Left lobe of liver (tissue), 2 donors: ENCODE results near the gene VTA1. TPM values are rescaled to one million over a fixed set of nuclear protein-coding genes. Genes with fewer than 3 reads are reported as not detected.
"Not testable (repeated sequence)": the region's sequence is repeated elsewhere in the genome, so short reads cannot be mapped to it uniquely, and the experiment has no call there.

Experiments
- ATAC-seq: fragments of 200-7000 bp; cut with Tn5 transposase; one replicate; pipeline ENCODE4 v1.9.1; 2020; ENCODE audit warnings: mild to moderate bottlenecking, moderate library complexity
- DNase-seq: peaks from one replicate; pipeline ENCODE4 v3.0.0-alpha.2; 2020; ENCODE audit warnings: low spot score
- total RNA-seq: library from RNA; stranded (reverse); gene quantifications from one replicate; pipeline ENCODE4 v1.2.1, GENCODE V29; 2021
- donor health status: DM: no; HTN: no; CAD: no; lungs with moderate emphysema.
- donor health status: DM: no; HTN: yes; CAD: no.

Gene VTA1
- total RNA-seq, 1 donor from 2014 or later: 16.7 TPM

- ATAC-seq: peak; percentile 84
- no peak for DNase-seq
These were observed 20.0 kb downstream of the VTA1 start for GRCh38 chr6:142167071-142167470.

- ATAC-seq (no peak), DNase-seq (no peak)
These were observed 20.4 kb downstream of the VTA1 start for GRCh38 chr6:142167486-142167885.

DNA sequence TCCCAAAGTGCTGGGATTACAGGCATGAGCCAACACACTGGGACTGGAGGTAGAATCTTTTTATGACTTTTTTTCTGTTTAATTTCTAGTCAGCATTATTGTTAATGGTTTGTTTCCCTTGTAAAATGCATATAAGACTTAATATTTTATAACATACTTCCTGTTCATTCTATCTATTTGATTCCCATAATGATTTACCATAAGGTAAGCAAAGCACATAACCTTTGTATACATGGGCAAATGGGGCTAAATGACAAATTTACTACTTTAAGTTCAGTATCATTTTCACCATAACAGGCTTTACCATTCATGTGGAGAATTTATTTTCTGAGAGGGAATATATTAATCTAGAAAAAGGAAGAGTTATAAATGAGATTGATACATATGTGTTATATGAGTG, 24.3 kb downstream of the VTA1 start:
- ATAC-seq (no peak), DNase-seq (no peak)

GRCh38 chr6:142172758-142173157, 25.7 kb downstream of the VTA1 start:
- ATAC-seq: peak; percentile 55

DNA sequence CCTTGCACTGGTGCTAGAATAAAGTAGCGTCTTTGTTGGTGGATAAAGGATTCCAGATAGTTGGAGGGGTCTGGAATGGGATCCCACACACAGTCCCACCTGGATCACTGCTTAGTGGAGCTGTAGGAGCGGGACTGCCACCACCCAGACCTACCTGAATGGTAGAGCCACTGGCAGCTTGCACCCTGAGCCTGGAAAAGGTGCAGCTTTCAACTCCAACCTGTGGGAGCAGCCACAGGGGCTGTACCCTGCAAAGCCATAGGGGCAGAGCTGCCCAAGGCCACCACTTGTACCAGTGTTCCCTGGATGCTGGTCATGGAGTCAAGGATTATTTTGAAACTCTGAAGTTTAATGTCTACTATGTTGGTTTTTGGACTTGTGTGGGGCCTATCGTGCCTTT, 26.9 kb downstream of the VTA1 start:
- ATAC-seq: no peak
- no peak for DNase-seq

More at GRCh38 chr6:142172758-142173157, 25.7 kb downstream of the VTA1 start:
- DNase-seq: no peak

GRCh38 chr6:142174703-142175102, 27.6 kb downstream of the VTA1 start:
- DNase-seq: no peak
- no peak for ATAC-seq

GRCh38 chr6:142178129-142178528, 31.1 kb downstream of the VTA1 start:
- DNase-seq: no peak
- no peak for ATAC-seq

- ATAC-seq (no peak), DNase-seq (no peak)
These were observed 34.9 kb downstream of the VTA1 start for GRCh38 chr6:142182004-142182403.

- DNase-seq (no peak), ATAC-seq (no peak)
These were observed 36.3 kb downstream of the VTA1 start for GRCh38 chr6:142183351-142183750.

DNA sequence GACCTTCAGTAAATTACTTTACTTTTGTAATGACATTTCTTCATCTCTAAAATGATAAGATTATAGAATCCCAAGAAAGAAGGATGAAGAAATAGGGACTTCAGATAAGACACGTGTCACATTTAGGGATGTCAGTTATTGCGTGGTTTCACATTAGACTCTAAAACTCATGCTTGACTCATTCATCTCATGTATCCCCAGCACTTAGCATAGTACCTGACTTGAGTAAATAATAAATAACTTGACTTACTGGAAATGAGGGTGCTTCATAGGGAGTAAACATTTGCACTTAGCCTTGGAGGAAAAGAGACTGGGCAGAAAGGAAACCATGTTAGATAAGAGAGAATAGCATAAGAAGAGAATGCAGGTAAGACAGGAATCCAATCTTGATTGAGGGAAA, 37.2 kb downstream of the VTA1 start:
- DNase-seq (no peak), ATAC-seq (no peak)

DNA sequence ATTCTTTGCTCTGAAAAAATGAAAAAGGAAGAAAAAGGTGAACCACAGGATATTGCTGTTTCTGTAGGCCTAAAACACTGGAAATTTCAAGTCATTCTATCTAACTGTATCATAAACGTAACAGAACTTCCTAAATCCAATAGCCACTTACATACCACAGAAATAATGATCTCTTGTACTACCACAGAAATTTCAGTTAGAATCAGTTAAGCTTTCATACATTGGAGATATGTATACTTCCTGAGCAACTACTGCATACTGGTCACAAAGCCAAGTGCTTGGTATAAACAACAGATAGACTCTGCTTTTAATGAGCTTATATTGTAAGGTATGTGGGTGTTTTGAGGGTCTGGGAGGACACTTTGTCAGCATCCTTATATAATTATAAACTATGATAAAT, 38.6 kb downstream of the VTA1 start:
- ATAC-seq: no peak
- DNase-seq: no peak

- DNase-seq (no peak), ATAC-seq (peak; percentile 22)
These were observed 40.1 kb downstream of the VTA1 start for GRCh38 chr6:142187209-142187608.

- not testable (repeated sequence) for ATAC-seq, DNase-seq
These were observed 41.3 kb downstream of the VTA1 start for GRCh38 chr6:142188341-142188740.

DNA sequence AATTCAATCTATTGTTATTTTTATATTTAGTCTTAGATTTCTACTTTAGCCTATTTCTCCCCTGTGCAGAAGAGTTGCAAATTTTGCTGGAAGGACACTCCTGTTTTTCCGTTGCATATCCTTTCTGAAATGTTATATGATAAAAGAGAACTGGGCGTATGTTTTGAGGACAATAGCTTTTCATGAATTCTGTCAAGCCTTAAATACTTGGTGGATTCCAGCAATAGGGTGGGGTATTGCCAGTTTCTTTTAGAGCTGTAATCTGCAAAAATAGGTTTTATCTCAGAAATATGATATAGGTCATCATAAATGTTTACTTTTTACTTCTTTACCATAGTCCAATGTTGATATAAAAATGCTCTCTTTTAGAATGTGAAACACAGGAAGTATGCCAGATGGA, 42.0 kb downstream of the VTA1 start:
- ATAC-seq (no peak), DNase-seq (no peak)

DNA sequence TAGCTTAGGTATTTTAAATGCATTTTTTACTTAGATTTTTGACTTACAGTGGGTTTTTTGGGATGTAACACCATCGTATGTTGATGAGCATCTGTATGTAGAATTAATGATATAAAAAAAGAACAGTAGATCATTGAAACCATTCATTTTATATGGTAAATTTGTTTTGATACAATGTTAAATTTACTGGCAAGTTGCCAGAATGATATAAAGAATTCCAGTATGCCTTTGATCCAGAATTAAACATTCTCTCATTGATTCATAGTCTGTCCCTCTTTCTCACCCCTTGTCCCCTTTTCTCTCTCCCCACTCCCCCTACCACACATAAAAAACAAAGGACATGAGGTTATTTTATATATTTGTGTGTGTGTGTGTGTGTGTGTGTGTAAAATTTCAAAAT, 45.3 kb downstream of the VTA1 start:
- ATAC-seq: no peak
- no peak for DNase-seq

- ATAC-seq (no peak), DNase-seq (no peak)
These were observed 46.6 kb downstream of the VTA1 start for GRCh38 chr6:142193621-142194020.

DNA sequence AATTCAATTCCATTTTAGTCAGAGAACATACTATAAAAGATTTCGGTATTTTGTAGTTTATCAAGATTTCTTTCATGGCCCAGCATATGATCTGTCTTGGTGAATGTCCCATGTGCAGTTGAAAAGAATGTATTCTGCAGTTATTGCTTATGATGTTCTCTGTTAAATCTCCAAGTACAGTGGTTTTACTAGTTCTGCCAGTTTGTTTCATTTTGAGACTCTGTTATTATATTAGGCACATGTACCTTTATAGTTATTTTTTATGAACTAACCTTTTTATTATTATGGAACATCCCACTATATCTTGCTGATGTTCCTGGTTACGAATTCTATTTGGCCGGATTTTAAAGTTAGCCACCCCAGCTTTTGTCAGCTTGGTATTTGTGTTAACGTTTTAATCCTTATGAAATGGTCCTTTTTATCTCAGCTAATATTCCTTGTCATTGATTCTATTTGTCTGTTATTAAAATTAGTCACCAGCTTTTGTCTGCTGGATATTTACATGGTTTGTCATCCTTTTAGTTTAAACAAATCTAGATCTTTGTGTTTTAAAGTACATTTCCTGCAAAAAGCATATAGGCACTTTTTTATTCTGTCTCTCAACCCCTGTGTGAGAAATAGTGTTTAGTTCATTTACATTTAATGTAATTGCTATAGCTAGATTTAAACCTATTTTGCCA, 48.9 kb downstream of the VTA1 start:
- no peak for DNase-seq
- ATAC-seq: no peak

GRCh38 chr6:142200846-142201628, 54.0 kb downstream of the VTA1 start:
- DNase-seq: no peak
- peak; percentile 69 for ATAC-seq

- ATAC-seq: peak; percentile 100
- DNase-seq: peak; percentile 70
These were observed 60.3 kb downstream of the VTA1 start for GRCh38 chr6:142207265-142207877.

GRCh38 chr6:142210606-142211005, 63.5 kb downstream of the VTA1 start:
- DNase-seq: no peak
- no peak for ATAC-seq

- no peak for DNase-seq
- no peak for ATAC-seq
These were observed 66.3 kb downstream of the VTA1 start for GRCh38 chr6:142213402-142213801.

DNA sequence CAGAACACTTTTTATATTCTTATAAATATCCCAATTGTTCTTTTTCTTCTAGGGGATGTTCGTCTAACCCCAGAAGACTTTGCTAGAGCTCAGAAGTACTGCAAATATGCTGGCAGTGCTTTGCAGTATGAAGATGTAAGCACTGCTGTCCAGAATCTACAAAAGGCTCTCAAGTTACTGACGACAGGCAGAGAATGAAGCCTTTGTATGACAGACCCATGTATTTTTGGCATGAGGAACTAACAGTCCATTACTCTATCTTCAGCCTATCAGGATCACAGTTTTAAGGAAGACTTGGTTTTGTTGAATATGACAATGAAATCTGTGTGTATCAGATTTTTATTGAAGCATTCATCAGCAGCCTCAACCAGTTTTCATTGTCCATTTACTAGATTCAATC, 71.4 kb downstream of the VTA1 start:
- ATAC-seq: no peak
- no peak for DNase-seq
